DMS53 (cell line): ENCODE results near the gene FGFBP3.
"Not testable (repeated sequence)": the region's sequence is repeated elsewhere in the genome, so short reads cannot be mapped to it uniquely, and the experiment has no call there.

Experiments
- DNase-seq: peaks from one replicate; lab custom pipeline; 2025; lab: John Stamatoyannopoulos, UW

Gene FGFBP3

GRCh38 chr10:91901784-91902677 lies 7.3 kb downstream of the FGFBP3 start:
- peak; percentile 90 for DNase-seq

- DNase-seq = no peak
Observed at GRCh38 chr10:91897421-91897820, 11.9 kb downstream of the FGFBP3 start.

GRCh38 chr10:91896212-91896756 lies 13.0 kb downstream of the FGFBP3 start:
- DNase-seq = no peak

- DNase-seq = not testable (repeated sequence)
Observed at GRCh38 chr10:91894261-91894685, 15.0 kb downstream of the FGFBP3 start.

GRCh38 chr10:91893051-91893450 lies 16.2 kb downstream of the FGFBP3 start:
- no peak for DNase-seq

- DNase-seq = peak; percentile 69
Observed at GRCh38 chr10:91891125-91892001, 17.9 kb downstream of the FGFBP3 start.

GRCh38 chr10:91887272-91888076 lies 21.8 kb downstream of the FGFBP3 start:
- peak; percentile 67 for DNase-seq

GRCh38 chr10:91886954-91887271 lies 22.4 kb downstream of the FGFBP3 start:
- no peak for DNase-seq

- DNase-seq = no peak
Observed at GRCh38 chr10:91885362-91886079, 23.8 kb downstream of the FGFBP3 start.

- DNase-seq = no peak
Observed at GRCh38 chr10:91884536-91884935, 24.8 kb downstream of the FGFBP3 start.

GRCh38 chr10:91883549-91884444 lies 25.5 kb downstream of the FGFBP3 start:
- DNase-seq = peak; percentile 86

GRCh38 chr10:91880310-91880709 lies 29.0 kb downstream of the FGFBP3 start:
- DNase-seq = no peak

GRCh38 chr10:91879515-91880170 lies 29.6 kb downstream of the FGFBP3 start:
- DNase-seq = no peak

GRCh38 chr10:91875779-91876178 lies 33.5 kb downstream of the FGFBP3 start:
- no peak for DNase-seq

GRCh38 chr10:91875156-91875555 lies 34.1 kb downstream of the FGFBP3 start:
- DNase-seq = no peak

GRCh38 chr10:91865562-91866081 lies 43.7 kb downstream of the FGFBP3 start:
- DNase-seq = no peak

- DNase-seq = no peak
Observed at GRCh38 chr10:91864744-91865143, 44.5 kb downstream of the FGFBP3 start.

GRCh38 chr10:91864099-91864498 lies 45.2 kb downstream of the FGFBP3 start:
- no peak for DNase-seq

GRCh38 chr10:91860885-91861284 lies 48.4 kb downstream of the FGFBP3 start:
- no peak for DNase-seq
